ENCODE data around the gene SYNRG. TPM values are rescaled to one million over a fixed set of nuclear protein-coding genes. Genes with fewer than 3 reads are reported as not detected.

Gene SYNRG
- total and polyA plus RNA-seq, 2 of the 13 experiments (the other 11 are each of a cell fraction or from before 2014, with no cell fraction given): 7.3 to 8.7 TPM

DNA sequence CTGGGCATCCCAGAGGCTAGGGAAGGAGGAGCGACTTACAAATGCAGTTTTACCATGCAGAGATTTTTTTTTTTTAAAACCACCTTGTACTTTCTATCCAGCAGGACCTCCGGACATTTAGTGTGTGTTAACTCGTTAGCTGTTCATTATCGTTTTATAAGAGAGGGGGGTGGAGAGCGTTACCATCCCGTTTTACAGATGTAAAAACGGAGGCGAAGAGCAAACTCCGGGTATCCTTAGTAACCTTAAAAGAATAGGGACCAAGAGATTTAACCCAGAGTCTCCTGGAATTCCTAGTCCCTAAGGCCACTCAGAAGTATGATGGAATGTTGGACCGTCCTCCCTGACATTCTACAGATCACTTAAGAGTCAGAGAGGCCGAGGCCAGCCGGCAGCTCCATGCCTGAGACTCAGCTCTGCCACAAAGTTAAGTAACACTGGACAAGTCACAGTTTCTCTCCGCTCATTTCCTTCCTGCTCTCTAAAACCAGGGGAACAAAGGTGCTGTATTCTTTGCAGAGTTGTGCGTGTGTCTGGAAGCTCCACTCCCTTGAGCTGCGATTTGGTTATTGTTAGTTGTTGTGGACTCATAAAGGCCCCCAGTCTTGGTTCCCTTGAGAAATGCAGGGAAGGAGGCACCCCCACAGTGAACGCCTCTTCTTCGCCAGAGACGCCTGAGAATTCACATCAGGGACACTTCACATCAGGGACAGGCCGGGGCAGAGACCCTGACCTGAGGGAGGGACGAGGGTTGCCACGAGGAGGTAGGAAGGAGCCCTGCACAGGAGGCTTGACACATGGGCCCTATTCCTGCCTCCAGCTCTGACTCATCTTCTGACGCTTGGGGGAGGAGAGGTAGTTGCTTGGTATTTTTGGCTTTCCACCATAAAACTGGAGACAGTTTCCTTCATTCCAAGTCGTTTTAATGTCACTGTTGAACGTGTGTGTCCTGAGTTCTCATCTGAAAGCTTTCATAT, 118.3 kb downstream of the SYNRG start (continued):
- no peak for TF ChIP-seq ATF2 (CRISPR knock-in tag; IDR thresholded peaks at IDR 0.05)
- no peak for TF ChIP-seq ZNF251 (CRISPR knock-in tag; IDR thresholded peaks at IDR 0.05)
- no peak for TF ChIP-seq ZSCAN9 (CRISPR knock-in tag; IDR thresholded peaks at IDR 0.05; ENCODE audit: borderline replicate concordance)
- peak; percentile 55; the same call in 1 of the 2 replicates for TF ChIP-seq ATF3 (CRISPR knock-in tag; IDR thresholded peaks at IDR 0.05)
- TF ChIP-seq MIER2 (CRISPR knock-in tag; IDR thresholded peaks at IDR 0.05): no peak
- TF ChIP-seq CENPX (CRISPR knock-in tag; IDR thresholded peaks at IDR 0.05): no peak
- TF ChIP-seq ZNF629 (CRISPR knock-in tag; conservative IDR thresholded peaks at IDR 0.05): peak; percentile 88
- 0 out of 2 replicates have a peak, but pooled peaks have one; percentile 41 for TF ChIP-seq ZNF296 (CRISPR knock-in tag; conservative IDR thresholded peaks at IDR 0.05)
- no peak for TF ChIP-seq POGZ (CRISPR knock-in tag; IDR thresholded peaks at IDR 0.05)
- TF ChIP-seq ZNF263 (CRISPR knock-in tag; IDR thresholded peaks at IDR 0.05): no peak
- TF ChIP-seq ZNF24 (IDR thresholded peaks at IDR 0.05): no peak
- TF ChIP-seq GRHL1 (CRISPR knock-in tag; conservative IDR thresholded peaks at IDR 0.05): no peak
- TF ChIP-seq HOXD1 (CRISPR knock-in tag; IDR thresholded peaks at IDR 0.05): no peak
- no peak for TF ChIP-seq ZNF337 (CRISPR knock-in tag; IDR thresholded peaks at IDR 0.05; ENCODE audit: borderline replicate concordance, low read depth)
- TF ChIP-seq, protein P1, sequence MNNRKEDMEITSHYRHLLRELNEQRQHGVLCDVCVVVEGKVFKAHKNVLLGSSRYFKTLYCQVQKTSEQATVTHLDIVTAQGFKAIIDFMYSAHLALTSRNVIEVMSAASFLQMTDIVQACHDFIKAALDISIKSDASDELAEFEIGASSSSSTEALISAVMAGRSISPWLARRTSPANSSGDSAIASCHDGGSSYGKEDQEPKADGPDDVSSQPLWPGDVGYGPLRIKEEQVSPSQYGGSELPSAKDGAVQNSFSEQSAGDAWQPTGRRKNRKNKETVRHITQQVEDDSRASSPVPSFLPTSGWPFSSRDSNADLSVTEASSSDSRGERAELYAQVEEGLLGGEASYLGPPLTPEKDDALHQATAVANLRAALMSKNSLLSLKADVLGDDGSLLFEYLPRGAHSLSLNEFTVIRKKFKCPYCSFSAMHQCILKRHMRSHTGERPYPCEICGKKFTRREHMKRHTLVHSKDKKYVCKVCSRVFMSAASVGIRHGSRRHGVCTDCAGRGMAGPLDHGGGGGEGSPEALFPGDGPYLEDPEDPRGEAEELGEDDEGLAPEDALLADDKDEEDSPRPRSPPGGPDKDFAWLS (CRISPR knock-in tag; IDR thresholded peaks at IDR 0.05; ENCODE audit: borderline replicate concordance): no peak
- no peak for TF ChIP-seq STAG1 (CRISPR knock-in tag; IDR thresholded peaks at IDR 0.05)
- no peak for TF ChIP-seq KLF15 (CRISPR knock-in tag; IDR thresholded peaks at IDR 0.05; ENCODE audit: borderline replicate concordance)
- TF ChIP-seq ARHGAP35 (CRISPR knock-in tag; IDR thresholded peaks at IDR 0.05; ENCODE audit: borderline replicate concordance): no peak
- no peak for TF ChIP-seq ZNF256 (CRISPR knock-in tag; conservative IDR thresholded peaks at IDR 0.05)
- TF ChIP-seq CERS6 (CRISPR knock-in tag; IDR thresholded peaks at IDR 0.05): no peak
- no peak for TF ChIP-seq ZC3H13 (CRISPR knock-in tag; IDR thresholded peaks at IDR 0.05)
- TF ChIP-seq KDM5A (IDR thresholded peaks at IDR 0.05; ENCODE audit: borderline replicate concordance, low read length): no peak
- no peak for TF ChIP-seq ZNF235 (CRISPR knock-in tag; IDR thresholded peaks at IDR 0.05; ENCODE audit: borderline replicate concordance)

Measured in HepG2 (cell line).